ENCODE data around the gene SPG11. TPM values are rescaled to one million over a fixed set of nuclear protein-coding genes. Genes with fewer than 3 reads are reported as not detected.

Gene SPG11
- total RNA-seq, 4 donors from 2014 or later = 123 to 182 (median 168) TPM

DNA sequence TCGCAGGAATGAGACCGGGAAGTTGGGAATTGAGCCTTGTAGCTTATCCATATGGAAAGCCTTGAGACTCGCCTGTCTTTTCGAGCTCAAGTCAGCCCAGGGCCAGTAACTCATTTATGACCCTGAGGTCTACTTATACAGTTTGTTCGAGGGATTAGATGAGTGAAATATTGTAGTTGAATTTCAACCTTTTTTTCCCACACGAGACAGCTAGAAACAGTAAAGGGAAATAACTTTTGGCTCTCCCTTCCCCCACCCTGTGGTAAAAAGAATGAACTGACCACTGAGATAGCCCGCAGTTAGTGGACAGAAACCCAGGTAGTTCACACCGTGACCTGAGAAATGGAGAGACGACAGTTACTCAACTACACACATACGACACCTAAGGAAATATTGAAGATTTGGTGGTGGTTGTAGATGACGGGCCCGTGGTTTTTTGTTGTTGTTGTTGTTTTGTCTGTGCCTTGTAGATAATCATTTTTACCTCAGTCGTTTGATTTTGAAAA lies 125.7 kb downstream of the SPG11 start:
- Histone ChIP-seq H3K27me3 (no peaks in the 10 kb centered on the region), H3K36me3 (no peaks in the 10 kb centered on the region), H3K4me1 (peaks cover 24 to 30% of the 10 kb centered on the region in 2 donors), H3K9me3 (no peaks in the 10 kb centered on the region), H3K4me3 (replicated peaks in 1 of 3) (peak overlapping the region; percentile 89 to 94 (median 92)), H3K27ac (peak overlapping the region; percentile 85 to 99 (median 89))
- 16 to 17% methylated on average over 12 to 13 of the region's 13 CpGs for WGBS, 2 donors
- no peak for TF ChIP-seq POLR2A (IDR thresholded peaks at IDR 0.05)
- TF ChIP-seq, protein P1, sequence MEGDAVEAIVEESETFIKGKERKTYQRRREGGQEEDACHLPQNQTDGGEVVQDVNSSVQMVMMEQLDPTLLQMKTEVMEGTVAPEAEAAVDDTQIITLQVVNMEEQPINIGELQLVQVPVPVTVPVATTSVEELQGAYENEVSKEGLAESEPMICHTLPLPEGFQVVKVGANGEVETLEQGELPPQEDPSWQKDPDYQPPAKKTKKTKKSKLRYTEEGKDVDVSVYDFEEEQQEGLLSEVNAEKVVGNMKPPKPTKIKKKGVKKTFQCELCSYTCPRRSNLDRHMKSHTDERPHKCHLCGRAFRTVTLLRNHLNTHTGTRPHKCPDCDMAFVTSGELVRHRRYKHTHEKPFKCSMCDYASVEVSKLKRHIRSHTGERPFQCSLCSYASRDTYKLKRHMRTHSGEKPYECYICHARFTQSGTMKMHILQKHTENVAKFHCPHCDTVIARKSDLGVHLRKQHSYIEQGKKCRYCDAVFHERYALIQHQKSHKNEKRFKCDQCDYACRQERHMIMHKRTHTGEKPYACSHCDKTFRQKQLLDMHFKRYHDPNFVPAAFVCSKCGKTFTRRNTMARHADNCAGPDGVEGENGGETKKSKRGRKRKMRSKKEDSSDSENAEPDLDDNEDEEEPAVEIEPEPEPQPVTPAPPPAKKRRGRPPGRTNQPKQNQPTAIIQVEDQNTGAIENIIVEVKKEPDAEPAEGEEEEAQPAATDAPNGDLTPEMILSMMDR (IDR thresholded peaks at IDR 0.05) = no peak
- DNase-seq = no peak
- intact Hi-C loops (cut with DNase I) = loop anchor here (10.0 kb wide), 1 partner anchor 253 kb away; the partner anchor contains the start of gene GOLM2

DNA sequence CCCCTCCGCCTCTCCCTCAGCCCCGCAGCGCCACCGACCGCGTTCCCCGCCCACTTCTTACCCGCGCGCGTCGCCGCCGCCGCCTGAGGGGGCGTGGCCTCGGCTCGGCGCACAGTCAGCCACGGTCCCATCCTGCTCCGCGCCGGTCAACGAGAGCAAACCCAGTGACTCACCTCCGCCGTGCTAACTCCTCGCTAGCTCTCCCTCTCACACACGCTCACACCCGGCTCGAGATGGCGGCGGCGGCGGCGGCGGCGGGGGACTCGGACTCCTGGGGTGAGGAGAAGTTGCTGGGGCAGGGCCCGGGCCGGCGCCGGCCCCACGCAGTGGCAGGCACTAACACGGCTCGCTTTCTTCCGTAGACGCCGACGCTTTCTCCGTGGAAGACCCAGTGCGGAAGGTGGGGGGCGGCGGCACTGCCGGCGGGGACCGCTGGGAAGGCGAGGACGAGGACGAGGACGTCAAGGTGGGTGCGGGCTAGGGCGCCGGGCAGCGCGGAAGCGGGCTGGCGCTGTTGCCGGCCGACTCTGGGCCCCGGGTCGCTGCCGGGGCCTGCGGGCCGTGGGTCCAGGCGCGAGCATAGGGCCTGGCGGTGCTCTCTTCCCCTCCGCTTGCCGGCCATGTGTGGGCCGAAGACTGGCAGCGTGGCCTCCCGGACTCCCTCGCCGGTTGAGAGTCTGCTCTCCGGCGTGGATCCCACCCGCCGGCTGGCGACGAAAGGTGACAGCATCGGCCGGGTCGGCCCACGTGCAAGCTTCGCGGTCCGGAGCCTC lies 126.3 kb downstream of the SPG11 start, which contains the start of gene EIF3J:
Gene EIF3J, plus strand, starts transcription at position 186 of the 773 bp plus-strand sequence. Its CDS starts 48 bp downstream, at position 234.
- Histone ChIP-seq H3K4me1 (peaks cover 17 to 27% of the 10 kb centered on the region in 2 donors), H3K36me3 (no peaks in the 10 kb centered on the region), H3K4me3 (replicated peaks in 1 of 3) (peak within 1 kb of the TSS; percentile 89 to 94 (median 92)), H3K27me3 (no peaks in the 10 kb centered on the region), H3K27ac (peak within 1 kb of the TSS; percentile 89 to 99 (median 94)), H3K9me3 (no peaks in the 10 kb centered on the region)
- WGBS, 2 donors = 0% methylated on average over 15 to 18 of the region's 97 CpGs
- intact Hi-C loops (cut with DNase I) = loop anchor here (10.0 kb wide), 1 partner anchor 252 kb away; the partner anchor contains the start of gene GOLM2
- TF ChIP-seq, protein P1 (IDR thresholded peaks at IDR 0.05) = no peak
- peak; percentile 45 to 88 for TF ChIP-seq POLR2A (IDR thresholded peaks at IDR 0.05)
- peak; percentile 96 for DNase-seq

DNA sequence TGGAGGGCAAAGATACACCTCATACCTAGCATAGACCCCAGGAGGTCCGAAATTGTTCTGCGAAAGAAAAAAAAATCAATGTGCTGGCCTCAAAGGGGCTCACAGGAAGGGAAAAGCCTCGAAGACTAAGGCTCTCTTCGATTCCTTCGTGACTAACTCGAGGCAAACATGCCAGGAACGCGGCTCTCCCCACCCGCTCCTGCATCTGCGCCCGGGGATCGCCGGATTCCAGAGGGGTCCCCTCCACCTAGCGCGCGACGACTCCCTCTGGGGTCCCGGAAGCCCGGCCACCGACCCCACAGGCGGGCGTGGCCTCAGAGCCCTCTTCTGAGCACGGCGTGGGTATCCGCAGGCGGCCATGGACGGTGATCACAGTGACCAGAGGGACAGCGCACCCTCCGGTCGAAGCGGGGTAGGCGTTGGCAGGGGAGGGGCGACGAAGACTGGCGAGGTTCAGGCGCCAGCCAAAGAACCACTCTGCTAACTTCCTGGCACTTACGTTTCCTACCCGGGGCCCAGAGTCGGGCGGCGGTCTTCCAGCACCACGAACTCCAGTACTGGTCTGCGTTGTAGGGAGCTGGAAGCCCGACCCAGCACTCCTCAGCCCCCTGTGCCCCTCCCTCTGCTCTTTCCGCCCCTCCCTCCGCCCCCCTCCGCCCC lies 127.0 kb downstream of the SPG11 start:
- no peaks in the 10 kb centered on the region for H3K9me3 ChIP-seq
- peak; percentile 66 to 86 for TF ChIP-seq POLR2A (IDR thresholded peaks at IDR 0.05)
- TF ChIP-seq, protein P1 (IDR thresholded peaks at IDR 0.05) = peak in 4 of 6 experiments; percentile 36 to 54 (median 44)
- peak overlapping the region; percentile 51 to 89 (median 58) for H3K4me3 ChIP-seq (replicated peaks in 1 of 3)
- intact Hi-C loops (cut with DNase I) = loop anchor here (10.0 kb wide), 1 partner anchor 252 kb away; the partner anchor contains the start of gene GOLM2
- H3K36me3 ChIP-seq = no peaks in the 10 kb centered on the region
- no peaks in the 10 kb centered on the region for H3K27me3 ChIP-seq
- WGBS, 2 donors = 0% methylated on average over 21 to 35 of the region's 47 CpGs
- peak overlapping the region; percentile 89 to 99 (median 94) for H3K27ac ChIP-seq
- DNase-seq = peak; percentile 89 to 91
- H3K4me1 ChIP-seq = peaks cover 10 to 20% of the 10 kb centered on the region in 2 donors

DNA sequence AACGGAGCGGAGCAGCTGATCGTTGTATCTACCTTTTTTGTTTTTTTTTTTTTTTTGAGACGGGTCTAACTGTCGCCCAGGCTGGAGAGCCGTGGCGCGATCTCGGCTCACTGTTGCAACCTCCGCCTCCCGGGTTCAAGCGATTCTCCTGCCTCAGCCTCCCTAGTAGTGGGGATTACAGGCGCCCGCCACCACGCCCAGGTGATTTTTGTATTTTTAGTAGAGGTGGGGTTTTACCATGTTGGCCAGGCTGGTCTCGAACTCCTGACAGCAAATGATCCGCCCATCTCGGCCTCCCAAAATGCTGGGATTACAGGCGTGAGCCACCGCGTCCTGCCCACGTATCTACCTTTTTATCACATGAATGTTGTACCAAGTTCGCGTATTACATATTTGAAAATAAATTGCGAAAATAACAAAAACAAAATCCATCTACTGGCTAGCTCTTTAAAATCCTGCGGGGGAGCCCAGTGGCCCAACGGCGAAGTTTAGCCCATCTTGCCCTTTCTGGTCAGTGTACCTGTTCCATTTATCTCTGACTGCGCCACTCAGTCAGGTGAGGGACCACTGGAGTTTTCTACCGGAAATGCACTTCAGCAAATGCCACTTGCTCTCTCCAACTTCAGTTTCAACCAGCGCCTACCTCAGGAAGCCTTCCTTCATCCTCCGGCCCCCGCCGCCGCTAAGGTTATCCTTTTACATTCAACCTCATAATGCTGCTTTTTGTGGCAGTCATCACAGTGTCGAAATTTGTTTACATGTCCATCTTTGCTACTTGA lies 127.8 kb downstream of the SPG11 start:
- no peaks in the 10 kb centered on the region for H3K27me3 ChIP-seq
- H3K4me3 ChIP-seq (replicated peaks in 1 of 3) = peak overlapping the region; percentile 51 to 89 (median 58)
- H3K4me1 ChIP-seq = peaks cover 8 to 13% of the 10 kb centered on the region in 2 donors
- peak; percentile 38 to 48 for DNase-seq
- intact Hi-C loops (cut with DNase I) = loop anchor here (10.0 kb wide), 1 partner anchor 251 kb away; the partner anchor contains the start of gene GOLM2
- TF ChIP-seq, protein P1 (IDR thresholded peaks at IDR 0.05) = no peak
- TF ChIP-seq POLR2A (IDR thresholded peaks at IDR 0.05) = no peak
- WGBS, 2 donors = 59 to 60% methylated on average over 36 of the region's 36 CpGs
- peak overlapping the region; percentile 89 to 99 (median 94) for H3K27ac ChIP-seq
- H3K36me3 ChIP-seq = no peaks in the 10 kb centered on the region
- no peaks in the 10 kb centered on the region for H3K9me3 ChIP-seq

All from thyroid gland (tissue), 4 donors.